LoVo (cell line): ENCODE data around the gene C1orf105.
"Not testable (repeated sequence)": the region's sequence is repeated elsewhere in the genome, so short reads cannot be mapped to it uniquely, and the experiment has no call there.

Experiments used
- DNase-seq: peaks from one replicate; pipeline ENCODE4 v3.0.0-alpha.2; 2016; ENCODE audit warnings: low spot score

The C1orf105 gene

DNA sequence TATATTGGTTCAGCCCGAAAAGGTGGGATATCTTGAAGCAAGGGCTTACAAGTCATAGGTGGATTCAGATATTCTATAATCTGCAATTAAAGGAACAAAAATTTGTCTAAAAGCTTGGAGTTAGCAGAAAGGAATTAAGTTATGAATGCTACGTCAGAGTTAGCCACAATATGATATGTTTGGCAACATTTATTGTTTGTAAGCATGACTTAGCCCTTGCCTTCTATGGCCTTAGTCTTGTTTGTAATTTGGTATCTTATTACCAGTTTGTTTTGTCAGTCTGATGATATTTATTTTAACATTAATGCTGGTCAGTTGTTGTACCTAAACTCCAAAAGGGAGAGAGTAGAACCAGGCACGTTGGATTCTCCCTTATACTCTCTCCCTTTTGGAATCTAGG lies 69.4 kb downstream of the C1orf105 start:
- no peak for DNase-seq

DNA sequence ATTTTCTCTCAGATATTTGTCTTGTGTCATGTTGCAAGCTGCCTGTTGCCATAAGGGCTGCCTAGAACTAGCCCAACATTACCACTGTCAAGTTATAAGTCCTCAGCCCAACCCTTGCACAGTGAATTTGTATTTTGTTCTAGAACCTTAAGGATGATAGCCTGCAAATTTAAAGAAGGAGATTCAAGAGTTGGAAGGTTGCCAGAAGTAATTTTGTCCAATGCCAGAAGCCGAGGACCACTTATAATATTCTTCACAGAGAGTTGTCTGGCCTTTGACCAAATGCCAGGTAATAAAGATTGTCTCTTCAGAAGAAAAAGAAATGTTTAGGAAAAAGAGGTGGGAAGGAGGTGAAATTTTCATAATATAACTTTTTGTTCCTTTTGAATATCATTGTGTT lies 71.9 kb downstream of the C1orf105 start:
- no peak for DNase-seq

DNA sequence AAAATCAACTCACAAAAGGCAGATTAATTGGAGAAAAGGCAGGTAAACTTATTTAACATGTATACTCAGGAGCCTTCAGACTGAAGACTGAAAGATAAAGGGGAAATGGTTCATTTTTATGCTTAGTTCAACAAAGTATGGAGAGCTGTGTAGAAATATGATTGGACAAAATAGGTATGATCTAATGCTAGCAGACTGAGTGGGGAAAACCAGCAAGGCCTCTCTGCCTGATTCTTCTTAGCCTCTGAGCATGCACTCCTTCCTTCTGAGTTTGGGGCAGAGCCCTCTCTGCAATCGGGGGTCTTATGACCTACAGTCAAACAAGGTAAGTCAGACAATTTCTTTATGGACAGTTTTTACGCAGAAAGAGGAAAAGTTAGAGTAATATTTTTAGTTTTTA lies 73.7 kb downstream of the C1orf105 start:
- DNase-seq, result no peak

DNA sequence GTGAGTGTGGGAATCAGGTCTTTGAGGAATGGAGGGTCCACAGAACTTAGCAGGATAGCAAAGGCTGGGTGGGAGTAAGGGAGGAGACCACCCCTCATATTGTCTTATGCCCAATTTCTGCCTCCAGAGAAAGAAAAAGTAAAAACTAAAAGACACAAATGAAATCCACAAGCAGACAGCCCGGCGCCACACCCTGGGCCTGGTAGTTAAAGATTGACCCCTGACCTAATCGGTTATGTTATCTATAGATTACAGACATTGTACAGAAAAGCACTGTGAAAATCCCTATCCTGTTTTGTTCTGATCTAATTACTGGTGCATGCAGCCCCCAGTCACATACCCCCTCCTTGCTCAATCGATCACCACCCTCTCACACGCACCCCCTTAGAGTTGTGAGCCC lies 75.6 kb downstream of the C1orf105 start:
- DNase-seq, result not testable (repeated sequence)

GRCh38 chr1:172496678-172497077 lies 76.2 kb downstream of the C1orf105 start:
- no peak for DNase-seq

GRCh38 chr1:172497230-172497629 lies 76.7 kb downstream of the C1orf105 start:
- no peak for DNase-seq

- DNase-seq, result no peak
Observed at GRCh38 chr1:172498857-172499256, 78.4 kb downstream of the C1orf105 start.

GRCh38 chr1:172499636-172500141 lies 79.2 kb downstream of the C1orf105 start:
- peak; percentile 76 for DNase-seq

DNA sequence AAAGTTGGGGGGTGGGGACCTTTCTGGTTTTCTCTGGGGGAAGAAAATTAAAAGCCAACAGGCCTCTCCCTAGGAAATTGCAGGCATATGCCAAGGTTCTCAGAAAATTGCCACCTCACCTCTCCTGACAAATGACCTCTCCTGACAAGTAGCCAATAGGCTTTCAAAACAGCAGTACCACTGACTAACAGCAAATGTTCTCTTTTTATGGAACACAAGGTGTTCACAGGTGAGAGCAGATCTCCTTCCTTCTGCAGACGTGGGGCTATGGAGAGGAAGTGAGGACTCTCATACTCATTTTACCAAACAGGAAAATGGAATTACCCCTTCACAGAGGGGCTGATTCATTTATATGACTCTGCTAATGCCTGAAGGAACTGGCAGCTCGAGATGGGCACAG lies 79.7 kb downstream of the C1orf105 start:
- DNase-seq, result no peak

DNA sequence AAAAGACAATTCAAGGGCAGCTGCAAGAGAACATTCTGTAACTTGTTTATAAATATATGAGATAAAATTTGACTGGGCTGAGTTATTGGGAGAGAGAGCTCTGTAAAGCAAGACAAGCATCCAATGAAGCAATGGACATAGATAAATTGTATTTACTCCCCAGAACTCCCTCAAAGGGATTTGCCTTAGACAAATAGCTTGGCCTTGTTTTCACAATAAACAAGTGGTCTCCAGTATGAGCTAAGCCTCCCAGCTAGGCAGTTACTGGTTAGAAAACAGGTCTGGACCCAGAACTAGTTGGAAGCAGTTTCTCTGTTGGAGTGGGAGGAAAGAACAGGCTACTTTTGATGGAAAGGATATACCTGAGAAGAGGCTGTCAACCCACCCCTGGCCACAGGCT lies 87.3 kb downstream of the C1orf105 start:
- no peak for DNase-seq

- DNase-seq, result no peak
Observed at GRCh38 chr1:172510479-172510878, 90.0 kb downstream of the C1orf105 start.

DNA sequence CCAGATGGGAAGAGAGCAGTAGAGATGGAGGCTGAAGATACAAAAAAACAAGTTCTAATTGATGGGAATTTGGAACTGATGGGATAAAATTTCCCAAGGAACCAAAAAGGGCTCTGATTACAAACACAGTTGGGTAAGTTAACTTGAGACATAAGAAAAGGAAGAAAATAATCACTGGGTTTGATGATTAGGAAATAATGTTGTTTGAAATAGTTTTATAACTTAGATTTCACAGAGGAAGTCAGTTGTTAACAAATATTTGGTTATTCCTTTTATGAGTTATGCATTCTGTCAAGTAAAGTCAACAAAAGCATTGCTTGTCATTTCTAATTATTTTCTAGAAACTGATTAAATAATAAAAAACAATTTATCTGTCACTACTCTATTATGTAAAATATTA lies 92.1 kb downstream of the C1orf105 start:
- DNase-seq, result no peak

DNA sequence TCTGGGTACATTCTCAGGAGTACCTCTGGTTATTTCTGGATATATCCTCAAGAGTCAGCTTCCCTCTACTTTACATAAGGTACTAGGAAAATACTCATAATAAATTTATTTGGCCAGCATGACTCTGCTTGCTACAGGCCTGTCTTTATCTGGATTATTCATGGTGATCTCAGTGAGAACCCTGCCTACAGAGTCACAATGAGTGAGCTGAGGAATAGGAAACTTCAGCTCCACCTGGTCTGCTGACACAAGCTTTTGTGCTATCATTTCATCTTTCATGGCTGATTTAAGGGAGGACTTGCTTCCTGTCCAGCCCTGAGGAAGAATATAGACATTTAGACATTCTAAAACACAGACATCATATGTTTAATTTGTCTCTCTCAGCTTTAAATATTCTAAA lies 93.0 kb downstream of the C1orf105 start:
- no peak for DNase-seq

DNA sequence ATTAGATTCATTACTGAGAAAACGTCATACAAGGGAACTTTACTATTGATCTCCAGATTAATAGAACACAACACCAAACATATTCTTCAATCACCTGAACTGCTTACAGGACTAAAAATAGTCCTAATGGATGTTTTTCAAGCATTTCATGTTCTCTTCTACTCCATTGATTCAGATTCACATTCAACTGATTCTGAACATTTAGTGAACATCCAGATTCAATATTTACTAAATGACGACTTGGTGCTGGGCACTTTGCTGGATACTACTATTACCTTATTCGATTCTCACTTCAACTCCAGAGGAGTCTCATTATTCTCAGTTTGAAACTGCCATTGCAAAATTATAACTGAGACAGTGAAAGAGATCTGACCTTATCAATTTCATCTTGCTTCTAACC lies 93.6 kb downstream of the C1orf105 start:
- DNase-seq, result no peak

DNA sequence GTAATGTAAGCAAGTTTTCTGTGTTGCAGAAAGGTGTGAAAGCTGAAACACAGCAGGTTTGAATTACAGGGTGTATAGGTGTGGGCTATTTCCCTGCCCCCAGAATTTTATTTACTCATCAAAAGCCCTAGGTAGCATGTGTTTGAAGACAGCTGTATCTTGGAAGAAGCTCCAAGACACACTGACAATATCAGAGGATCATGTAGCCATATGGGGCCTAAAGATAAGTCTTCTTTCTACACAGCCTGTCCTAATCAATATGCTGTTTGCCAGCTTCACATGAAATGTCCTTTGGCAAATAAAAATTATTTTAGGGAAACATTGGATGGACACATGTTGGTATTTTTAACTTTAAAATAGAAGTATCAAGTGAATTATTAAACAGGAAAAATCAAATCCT lies 95.0 kb downstream of the C1orf105 start:
- DNase-seq, result no peak

DNA sequence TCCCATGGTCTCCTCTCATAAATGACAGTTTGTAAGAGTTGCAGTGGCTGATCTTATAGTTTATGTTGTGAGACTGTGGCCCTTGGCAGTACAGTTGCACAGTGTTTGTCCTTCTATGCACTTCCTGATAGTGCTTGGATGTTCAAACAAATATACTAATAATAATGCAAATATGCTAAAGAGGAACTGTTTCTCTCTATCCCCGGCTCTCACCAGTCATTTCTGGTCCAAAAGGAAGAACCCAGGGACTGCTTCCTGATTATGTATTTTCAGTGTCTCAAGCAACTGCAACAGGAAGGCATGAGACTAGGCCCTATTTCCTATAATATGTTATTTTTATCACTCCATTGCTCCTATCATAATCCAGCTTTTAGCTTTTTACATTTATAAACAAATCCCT lies 95.4 kb downstream of the C1orf105 start:
- DNase-seq, result no peak

DNA sequence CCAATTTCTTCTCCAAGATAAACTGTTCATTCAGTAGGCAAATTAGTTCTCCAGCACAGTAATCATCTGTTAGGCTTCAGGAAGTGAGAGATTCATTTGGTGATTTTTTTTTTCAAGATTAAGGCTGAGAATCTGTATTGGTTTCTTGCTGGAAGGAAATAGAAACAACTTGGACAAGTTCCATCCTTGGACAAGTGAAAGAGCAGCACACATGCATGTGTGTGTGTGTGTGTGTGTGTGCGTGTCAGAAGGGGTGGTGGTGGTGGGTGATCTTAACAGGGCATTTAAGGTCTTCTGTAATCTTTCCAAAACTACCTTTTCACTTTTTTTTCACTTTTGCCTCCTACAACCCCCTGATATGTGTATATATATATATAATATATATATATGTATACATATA lies 96.6 kb downstream of the C1orf105 start:
- DNase-seq, result no peak

DNA sequence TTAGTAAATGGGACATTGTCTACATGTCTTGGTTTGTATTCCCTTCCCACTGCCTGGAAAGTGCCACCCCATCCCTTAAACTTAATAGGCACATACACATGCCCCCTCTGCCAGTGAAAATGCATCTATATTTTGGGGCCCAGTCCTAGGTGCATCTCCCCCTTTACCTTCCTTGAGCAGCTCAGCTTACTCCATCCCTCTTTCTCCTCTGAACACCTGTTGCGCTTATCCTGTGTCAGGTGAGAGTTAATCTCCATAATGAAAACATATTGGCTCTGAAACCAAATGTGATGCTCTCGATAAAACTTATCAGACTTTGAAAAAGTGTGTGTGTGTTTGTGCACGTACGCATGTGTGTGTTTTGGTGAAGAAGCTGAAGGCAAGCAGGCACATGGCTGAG lies 97.1 kb downstream of the C1orf105 start:
- no peak for DNase-seq
